Measurements from ENCODE around the gene PRDM5. TPM values are rescaled to one million over a fixed set of nuclear protein-coding genes. Genes with fewer than 3 reads are reported as not detected.

Gene PRDM5
- total RNA-seq, 1 experiment from 2014 or later, result 5.1 TPM

- TF ChIP-seq ZNF274 (IDR thresholded peaks at IDR 0.05; ENCODE audit: low read depth, low read length) (no peak), ZFX (IDR thresholded peaks at IDR 0.05) (no peak), CBX3 (IDR thresholded peaks at IDR 0.05; ENCODE audit: low read depth) (no peak), SIN3A (IDR thresholded peaks at IDR 0.05; ENCODE audit: low read depth) (no peak), CEBPB (IDR thresholded peaks at IDR 0.05; ENCODE audit: low read depth) (no peak), ZBTB33 (IDR thresholded peaks at IDR 0.05; ENCODE audit: extremely low read depth, insufficient replicate concordance, low read length) (no peak), YY1 (IDR thresholded peaks at IDR 0.05; ENCODE audit: extremely low read depth, insufficient replicate concordance, low read depth, low read length) (no peak), EZH2 (IDR thresholded peaks at IDR 0.05) (no peak), FOSL1 (IDR thresholded peaks at IDR 0.05; ENCODE audit: low read depth) (no peak), EGR1 (IDR thresholded peaks at IDR 0.05; ENCODE audit: low read depth) (no peak), RAD21 (IDR thresholded peaks at IDR 0.05; ENCODE audit: low read depth) (no peak), POLR2A (IDR thresholded peaks at IDR 0.05; ENCODE audit: borderline replicate concordance, extremely low read depth, insufficient read depth, insufficient read length) (no peak), EZH2phosphoT487 (IDR thresholded peaks at IDR 0.05; ENCODE audit: borderline replicate concordance) (no peak), ELF1 (IDR thresholded peaks at IDR 0.05; ENCODE audit: borderline replicate concordance, low read depth) (no peak), SRF (IDR thresholded peaks at IDR 0.05; ENCODE audit: low read depth) (no peak)
- TF ChIP-seq, protein P1, sequence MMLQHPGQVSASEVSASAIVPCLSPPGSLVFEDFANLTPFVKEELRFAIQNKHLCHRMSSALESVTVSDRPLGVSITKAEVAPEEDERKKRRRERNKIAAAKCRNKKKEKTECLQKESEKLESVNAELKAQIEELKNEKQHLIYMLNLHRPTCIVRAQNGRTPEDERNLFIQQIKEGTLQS (IDR thresholded peaks at IDR 0.05), result no peak
- TF ChIP-seq, protein P2, sequence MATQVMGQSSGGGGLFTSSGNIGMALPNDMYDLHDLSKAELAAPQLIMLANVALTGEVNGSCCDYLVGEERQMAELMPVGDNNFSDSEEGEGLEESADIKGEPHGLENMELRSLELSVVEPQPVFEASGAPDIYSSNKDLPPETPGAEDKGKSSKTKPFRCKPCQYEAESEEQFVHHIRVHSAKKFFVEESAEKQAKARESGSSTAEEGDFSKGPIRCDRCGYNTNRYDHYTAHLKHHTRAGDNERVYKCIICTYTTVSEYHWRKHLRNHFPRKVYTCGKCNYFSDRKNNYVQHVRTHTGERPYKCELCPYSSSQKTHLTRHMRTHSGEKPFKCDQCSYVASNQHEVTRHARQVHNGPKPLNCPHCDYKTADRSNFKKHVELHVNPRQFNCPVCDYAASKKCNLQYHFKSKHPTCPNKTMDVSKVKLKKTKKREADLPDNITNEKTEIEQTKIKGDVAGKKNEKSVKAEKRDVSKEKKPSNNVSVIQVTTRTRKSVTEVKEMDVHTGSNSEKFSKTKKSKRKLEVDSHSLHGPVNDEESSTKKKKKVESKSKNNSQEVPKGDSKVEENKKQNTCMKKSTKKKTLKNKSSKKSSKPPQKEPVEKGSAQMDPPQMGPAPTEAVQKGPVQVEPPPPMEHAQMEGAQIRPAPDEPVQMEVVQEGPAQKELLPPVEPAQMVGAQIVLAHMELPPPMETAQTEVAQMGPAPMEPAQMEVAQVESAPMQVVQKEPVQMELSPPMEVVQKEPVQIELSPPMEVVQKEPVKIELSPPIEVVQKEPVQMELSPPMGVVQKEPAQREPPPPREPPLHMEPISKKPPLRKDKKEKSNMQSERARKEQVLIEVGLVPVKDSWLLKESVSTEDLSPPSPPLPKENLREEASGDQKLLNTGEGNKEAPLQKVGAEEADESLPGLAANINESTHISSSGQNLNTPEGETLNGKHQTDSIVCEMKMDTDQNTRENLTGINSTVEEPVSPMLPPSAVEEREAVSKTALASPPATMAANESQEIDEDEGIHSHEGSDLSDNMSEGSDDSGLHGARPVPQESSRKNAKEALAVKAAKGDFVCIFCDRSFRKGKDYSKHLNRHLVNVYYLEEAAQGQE (IDR thresholded peaks at IDR 0.05; ENCODE audit: low read depth), result no peak
- TF ChIP-seq, protein P3, sequence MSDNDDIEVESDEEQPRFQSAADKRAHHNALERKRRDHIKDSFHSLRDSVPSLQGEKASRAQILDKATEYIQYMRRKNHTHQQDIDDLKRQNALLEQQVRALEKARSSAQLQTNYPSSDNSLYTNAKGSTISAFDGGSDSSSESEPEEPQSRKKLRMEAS (IDR thresholded peaks at IDR 0.05), result no peak
- no TSS peak for BruUV-seq (replicated peaks)
- no peaks in the 10 kb centered on the region for H4K20me1 ChIP-seq (ENCODE audit: insufficient read depth)
- H3K4me3 ChIP-seq (replicated peaks in 1 of 2; ENCODE audit: low read depth in 1 of 2, low read length in 2 of 2), result no peak overlapping the region
- H3K9ac ChIP-seq (ENCODE audit: low read length), result no peak overlapping the region
- no peak overlapping the region for H3K27ac ChIP-seq (ENCODE audit: low read depth, low read length)
- ATAC-seq (no peak), DNase-seq (ENCODE audit: low read depth, low spot score) (no peak)
- ChIA-PET POLR2A (no interaction called here), RAD21 (ENCODE audit: low non-redundant PET in 1 of 2, low total read pairs in 2 of 2, uncharacterized antibody in 2 of 2, unreplicated experiment in 2 of 2) (no interaction called here), CTCF (no interaction called here)
- H3K27me3 ChIP-seq (ENCODE audit: insufficient read depth, low read length), result no peaks in the 10 kb centered on the region
- peaks cover 0 to 3% of the 10 kb centered on the region in 2 experiments; a peak in 1 of 4 replicates for H3K9me3 ChIP-seq (ENCODE audit: control insufficient read depth in 1 of 2, insufficient read depth in 1 of 2, low read depth in 1 of 2, low read length in 2 of 2)
- H3K36me3 ChIP-seq (ENCODE audit: control insufficient read depth in 1 of 2, insufficient read depth in 2 of 2, low read length in 2 of 2), result no peaks in the 10 kb centered on the region
- H3K9me2 ChIP-seq (ENCODE audit: insufficient read depth), result no peaks in the 10 kb centered on the region
- no peaks in the 10 kb centered on the region for H3K79me2 ChIP-seq (ENCODE audit: insufficient read depth, low read length)
- no peak overlapping the region for H2AFZ ChIP-seq (ENCODE audit: low read depth, low read length, poor library complexity, severe bottlenecking)
- intact Hi-C loops (cut with micrococcal nuclease), result no loop called here
- no peak overlapping the region for H3K4me2 ChIP-seq (ENCODE audit: low read length)
- H3K4me1 ChIP-seq (ENCODE audit: control insufficient read depth in 1 of 2, insufficient read depth in 2 of 2, low read length in 2 of 2), result no peaks in the 10 kb centered on the region
These were observed 168.7 kb downstream of the PRDM5 start for GRCh38 chr4:120753854-120754253.
